AG04450 (cell line): Measurements from ENCODE around the gene RAB19. TPM values are rescaled to one million over a fixed set of nuclear protein-coding genes. Genes with fewer than 3 reads are reported as not detected.

ENCODE experiments used
- CTCF ChIA-PET: fragments of 300-600, 350-600 bp; formaldehyde crosslinking; extraction: SDS; loops from one replicate; lab custom pipeline; 2022; ENCODE audit warnings: antibody characterized with exemption, inconsistent platforms; lab: Charles Lee
- POLR2A ChIA-PET: fragments of 350-600 bp; formaldehyde crosslinking; extraction: SDS; loops from one replicate; lab custom pipeline; 2021; ENCODE audit warnings: antibody characterized with exemption, inconsistent platforms; lab: Yijun Ruan, JAX
- DNase-seq: peaks from one replicate; pipeline ENCODE4 v3.0.0-alpha.2; 2011; ENCODE audit warnings: low read depth, low spot score
- H3K27ac ChIP-seq: one replicate; pipeline ENCODE4 v1.5.1; 2012; ENCODE audit warnings: low read depth, low read length, control low read depth
- H3K27me3 ChIP-seq: one replicate; pipeline ENCODE4 v1.6.0; 2012; ENCODE audit warnings: low read length; ENCODE audit not compliant: control insufficient read depth, insufficient read depth
- H3K4me3 ChIP-seq: 2 replicates; pipeline ENCODE4 v1.5.1; 2011; ENCODE audit warnings: mild to moderate bottlenecking, low read depth, low read length, control low read depth
- H3K9me3 ChIP-seq: 2 replicates; pipeline ENCODE4 v1.5.1; 2012; ENCODE audit warnings: low read length; ENCODE audit not compliant: control insufficient read depth, insufficient read depth
- CTCF ChIP-seq: IDR thresholded peaks from 2 replicates; pipeline ENCODE4 v1.5.1; 2011; ENCODE audit warnings: low read depth, low read length, control low read depth, inconsistent platforms
- polyA plus RNA-seq: library from polyadenylated mRNA; depleted of rRNA; stranded (reverse); fragments of >200 nt; gene quantifications from 2 replicates; pipeline ENCODE4 v1.2.3, GENCODE V29; 2011

The RAB19 gene
- polyA plus RNA-seq, 1 experiment = not detected

- Histone ChIP-seq H3K27me3 (no peaks in the 10 kb centered on the region), H3K27ac (no peak overlapping the region), H3K9me3 (no peaks in the 10 kb centered on the region), H3K4me3 (no peak overlapping the region)
- CTCF ChIA-PET = interaction anchor here (0.6 kb wide), 1 partner anchor 109 kb away, joined by 9 read pairs; no protein-coding TSS in a partner anchor
- no peak for TF ChIP-seq CTCF
- DNase-seq = no peak
- POLR2A ChIA-PET = no interaction called here
These were observed 50.8 kb downstream of the RAB19 start for GRCh38 chr7:140454657-140455015.

GRCh38 chr7:140455743-140456142, 51.9 kb downstream of the RAB19 start:
- TF ChIP-seq CTCF = no peak
- Histone ChIP-seq H3K4me3 (no peak overlapping the region), H3K27me3 (no peaks in the 10 kb centered on the region), H3K9me3 (no peaks in the 10 kb centered on the region), H3K27ac (no peak overlapping the region)
- CTCF ChIA-PET = no interaction called here
- no peak for DNase-seq
- POLR2A ChIA-PET = no interaction called here

- DNase-seq = no peak
- no peak overlapping the region for H3K4me3 ChIP-seq
- ChIA-PET CTCF (interaction anchor here (0.6 to 1.0 kb wide), 3 partner anchors 20 to 61 kb away, joined by 3 to 4 read pairs (median 3); no protein-coding TSS in a partner anchor), POLR2A (no interaction called here)
- no peaks in the 10 kb centered on the region for H3K27me3 ChIP-seq
- no peak for TF ChIP-seq CTCF
- H3K9me3 ChIP-seq = no peaks in the 10 kb centered on the region
- no peak overlapping the region for H3K27ac ChIP-seq
These were observed 52.7 kb downstream of the RAB19 start for GRCh38 chr7:140456551-140457051.

- Histone ChIP-seq H3K27me3 (no peaks in the 10 kb centered on the region), H3K9me3 (no peaks in the 10 kb centered on the region), H3K4me3 (no peak overlapping the region), H3K27ac (no peak overlapping the region)
- CTCF ChIA-PET = no interaction called here
- DNase-seq = no peak
- POLR2A ChIA-PET = no interaction called here
- no peak for TF ChIP-seq CTCF
These were observed 54.3 kb downstream of the RAB19 start for GRCh38 chr7:140458201-140458600.

GRCh38 chr7:140458916-140459315, 55.1 kb downstream of the RAB19 start:
- Histone ChIP-seq H3K4me3 (no peak overlapping the region), H3K9me3 (no peaks in the 10 kb centered on the region), H3K27me3 (no peaks in the 10 kb centered on the region), H3K27ac (no peak overlapping the region)
- TF ChIP-seq CTCF = no peak
- ChIA-PET CTCF (no interaction called here), POLR2A (no interaction called here)
- DNase-seq = no peak
